ENCODE data around the gene XRCC6. TPM values are rescaled to one million over a fixed set of nuclear protein-coding genes. Genes with fewer than 3 reads are reported as not detected.

The XRCC6 gene
- total RNA-seq, 1 donor from 2014 or later = 546 TPM

GRCh38 chr22:41695211-41695610, 74.1 kb downstream of the XRCC6 start:
- Histone ChIP-seq H3K9ac (no peak overlapping the region), H3K9me3 (ENCODE audit: low read depth) (no peaks in the 10 kb centered on the region), H3K36me3 (no peaks in the 10 kb centered on the region), H3K4me1 (peaks cover 16% of the 10 kb centered on the region), H3K27me3 (no peaks in the 10 kb centered on the region), H3K27ac (no peak overlapping the region), H4K20me1 (ENCODE audit: low read depth) (no peaks in the 10 kb centered on the region), H3K4me3 (no peak overlapping the region), H3F3A (ENCODE audit: low read depth) (peaks cover 27% of the 10 kb centered on the region), H3K79me2 (ENCODE audit: low read depth) (no peaks in the 10 kb centered on the region), H3K4me2 (no peak overlapping the region), H2AFZ (replicated peaks) (no peak overlapping the region)
- no peak overlapping the region for H3K27ac Mint-ChIP-seq
- no peaks in the 10 kb centered on the region for H3K27me3 Mint-ChIP-seq (ENCODE audit: insufficient read depth, low read depth)
- no peaks in the 10 kb centered on the region for H3K9me3 Mint-ChIP-seq
- H3K36me3 Mint-ChIP-seq = no peaks in the 10 kb centered on the region
- DNase-seq (ENCODE audit: low spot score) = no peak
- TF ChIP-seq EZH2 (IDR thresholded peaks at IDR 0.05) (no peak), EZH2phosphoT487 (IDR thresholded peaks at IDR 0.05) (no peak), CTCF (IDR thresholded peaks at IDR 0.05) (no peak)
- peaks cover 11% of the 10 kb centered on the region for H3K4me1 Mint-ChIP-seq
- no peak overlapping the region for H3K4me3 Mint-ChIP-seq

DNA sequence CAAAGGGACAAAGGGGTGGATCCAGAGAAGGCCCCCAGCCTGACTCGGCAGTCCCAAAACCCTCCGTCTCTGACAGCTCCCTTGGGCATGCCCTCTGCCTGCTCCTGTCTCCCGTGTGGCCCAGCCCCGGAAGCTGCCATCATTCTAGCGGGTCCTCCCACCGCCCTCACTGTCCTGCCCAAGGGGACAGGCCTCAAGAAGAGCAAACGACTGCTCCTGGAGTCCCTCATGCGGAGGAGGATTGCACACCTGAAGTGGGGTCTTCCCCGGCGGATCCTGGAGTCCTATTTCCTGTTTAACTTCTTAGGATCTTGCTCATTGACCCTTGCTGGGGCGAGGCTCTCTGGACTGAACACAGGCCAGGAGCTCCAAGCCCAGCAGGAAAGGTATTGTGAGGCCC, 75.6 kb downstream of the XRCC6 start:
- Histone ChIP-seq H3K4me1 (peaks cover 16% of the 10 kb centered on the region), H2AFZ (replicated peaks) (peak overlapping the region; percentile 58), H3F3A (ENCODE audit: low read depth) (peaks cover 23% of the 10 kb centered on the region), H4K20me1 (ENCODE audit: low read depth) (no peaks in the 10 kb centered on the region), H3K4me3 (no peak overlapping the region), H3K4me2 (peak overlapping the region; percentile 64), H3K79me2 (ENCODE audit: low read depth) (no peaks in the 10 kb centered on the region), H3K9ac (no peak overlapping the region), H3K9me3 (ENCODE audit: low read depth) (no peaks in the 10 kb centered on the region), H3K36me3 (no peaks in the 10 kb centered on the region), H3K27ac (no peak overlapping the region), H3K27me3 (no peaks in the 10 kb centered on the region)
- H3K4me3 Mint-ChIP-seq = peak overlapping the region; percentile 65
- DNase-seq (ENCODE audit: low spot score) = no peak
- H3K9me3 Mint-ChIP-seq = no peaks in the 10 kb centered on the region
- H3K27ac Mint-ChIP-seq = peak overlapping the region; percentile 77
- no peaks in the 10 kb centered on the region for H3K36me3 Mint-ChIP-seq
- TF ChIP-seq CTCF (IDR thresholded peaks at IDR 0.05) (no peak), EZH2 (IDR thresholded peaks at IDR 0.05) (no peak), EZH2phosphoT487 (IDR thresholded peaks at IDR 0.05) (no peak)
- peaks cover 3% of the 10 kb centered on the region for H3K27me3 Mint-ChIP-seq (ENCODE audit: insufficient read depth, low read depth)
- peaks cover 8% of the 10 kb centered on the region for H3K4me1 Mint-ChIP-seq

GRCh38 chr22:41697126-41697775, 76.2 kb downstream of the XRCC6 start:
- Histone ChIP-seq H3K9ac (no peak overlapping the region), H3K4me2 (peak overlapping the region; percentile 64), H3K9me3 (ENCODE audit: low read depth) (no peaks in the 10 kb centered on the region), H4K20me1 (ENCODE audit: low read depth) (no peaks in the 10 kb centered on the region), H3K4me3 (no peak overlapping the region), H2AFZ (replicated peaks) (peak overlapping the region; percentile 58), H3F3A (ENCODE audit: low read depth) (peaks cover 23% of the 10 kb centered on the region), H3K4me1 (peaks cover 16% of the 10 kb centered on the region), H3K27me3 (no peaks in the 10 kb centered on the region), H3K79me2 (ENCODE audit: low read depth) (no peaks in the 10 kb centered on the region), H3K36me3 (no peaks in the 10 kb centered on the region), H3K27ac (no peak overlapping the region)
- Mint-ChIP-seq H3K27me3 (ENCODE audit: insufficient read depth, low read depth) (peaks cover 3% of the 10 kb centered on the region), H3K9me3 (no peaks in the 10 kb centered on the region), H3K36me3 (no peaks in the 10 kb centered on the region), H3K27ac (peak overlapping the region; percentile 77), H3K4me1 (peaks cover 8% of the 10 kb centered on the region), H3K4me3 (peak overlapping the region; percentile 65)
- DNase-seq (ENCODE audit: low spot score) = peak; percentile 96
- TF ChIP-seq CTCF (IDR thresholded peaks at IDR 0.05) (peak; percentile 100), EZH2phosphoT487 (IDR thresholded peaks at IDR 0.05) (no peak)
